ENCODE measurements around the gene MBD3L1.

DNA sequence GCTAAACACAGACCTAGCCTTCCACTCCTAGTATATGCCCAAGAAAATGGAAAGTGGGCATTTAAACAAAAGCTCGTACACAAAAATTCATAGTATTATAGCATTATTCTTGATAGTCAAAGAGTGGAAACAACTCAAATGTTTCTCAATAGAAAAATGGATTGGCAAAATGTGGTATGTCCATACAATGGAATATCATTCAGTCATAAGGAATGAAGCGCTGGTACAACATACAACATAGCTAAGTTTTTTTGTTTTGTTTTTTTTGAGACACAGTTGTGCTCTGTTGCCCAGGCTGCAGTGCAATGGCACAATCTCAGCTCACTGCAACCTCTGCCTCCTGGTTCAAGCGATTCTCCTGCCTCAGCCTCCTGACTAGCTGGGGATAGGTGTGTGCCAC lies 11.9 kb upstream of the MBD3L1 start:
- TF ChIP-seq, protein P1, sequence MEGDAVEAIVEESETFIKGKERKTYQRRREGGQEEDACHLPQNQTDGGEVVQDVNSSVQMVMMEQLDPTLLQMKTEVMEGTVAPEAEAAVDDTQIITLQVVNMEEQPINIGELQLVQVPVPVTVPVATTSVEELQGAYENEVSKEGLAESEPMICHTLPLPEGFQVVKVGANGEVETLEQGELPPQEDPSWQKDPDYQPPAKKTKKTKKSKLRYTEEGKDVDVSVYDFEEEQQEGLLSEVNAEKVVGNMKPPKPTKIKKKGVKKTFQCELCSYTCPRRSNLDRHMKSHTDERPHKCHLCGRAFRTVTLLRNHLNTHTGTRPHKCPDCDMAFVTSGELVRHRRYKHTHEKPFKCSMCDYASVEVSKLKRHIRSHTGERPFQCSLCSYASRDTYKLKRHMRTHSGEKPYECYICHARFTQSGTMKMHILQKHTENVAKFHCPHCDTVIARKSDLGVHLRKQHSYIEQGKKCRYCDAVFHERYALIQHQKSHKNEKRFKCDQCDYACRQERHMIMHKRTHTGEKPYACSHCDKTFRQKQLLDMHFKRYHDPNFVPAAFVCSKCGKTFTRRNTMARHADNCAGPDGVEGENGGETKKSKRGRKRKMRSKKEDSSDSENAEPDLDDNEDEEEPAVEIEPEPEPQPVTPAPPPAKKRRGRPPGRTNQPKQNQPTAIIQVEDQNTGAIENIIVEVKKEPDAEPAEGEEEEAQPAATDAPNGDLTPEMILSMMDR (IDR thresholded peaks at IDR 0.05; ENCODE audit: insufficient read depth, low read length, poor library complexity, severe bottlenecking) = no peak
- TF ChIP-seq EZH2phosphoT487 (conservative IDR thresholded peaks at IDR 0.05; ENCODE audit: low read length) = no peak

Data from SU-DHL-6 (cell line).